ENCODE data around the gene MR1.

The MR1 gene

GRCh38 chr1:181033799-181034451 is at the start of gene MR1:
MR1 (plus strand) TSS chr1:181033983; CDS start chr1:181034008, 25 bp downstream.
- DNase-seq, result peak; percentile 38

DNA sequence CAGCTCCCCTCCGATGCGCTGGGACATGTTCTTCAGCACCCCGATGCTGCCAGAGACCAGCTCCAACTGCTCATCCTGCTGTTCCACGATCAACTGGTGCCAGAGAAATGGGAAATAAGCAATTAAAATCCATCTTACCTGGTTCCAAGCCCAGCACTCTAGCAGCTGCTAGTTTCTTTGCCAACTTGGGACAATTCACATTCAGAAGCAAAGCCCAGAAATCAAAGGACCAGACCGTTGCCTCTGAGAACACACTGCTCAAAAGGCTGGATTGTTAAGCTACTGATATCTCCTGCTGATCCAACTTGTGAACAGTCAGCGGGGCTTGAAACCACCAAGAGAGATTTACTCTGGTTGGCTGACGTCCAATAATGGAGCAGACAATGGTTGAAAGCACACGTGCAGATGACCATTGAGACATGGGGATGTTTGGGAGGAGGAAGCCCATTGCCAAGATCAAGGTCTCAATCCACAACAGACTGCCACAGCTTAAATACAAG is 45.5 kb upstream of the MR1 start:
- DNase-seq, result no peak

DNA sequence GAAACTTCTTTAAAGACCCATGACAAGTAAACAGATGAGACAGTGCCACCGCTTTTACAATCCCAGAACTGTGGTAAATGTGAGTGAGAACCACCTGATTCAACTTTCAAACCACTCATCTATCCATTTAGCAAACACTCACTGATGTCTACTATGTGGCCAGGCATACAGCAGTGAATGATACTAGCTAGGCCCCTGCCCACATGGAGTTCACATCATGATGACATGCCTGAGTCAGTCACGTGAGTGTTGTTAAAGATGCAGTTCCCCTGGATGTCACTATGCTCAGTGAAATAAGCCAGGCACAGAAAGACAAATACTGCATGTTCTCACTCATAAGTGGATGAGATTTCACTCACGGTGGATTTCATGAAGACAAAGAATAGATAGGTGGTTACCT is 39.5 kb upstream of the MR1 start:
- DNase-seq, result no peak

- DNase-seq, result no peak
These were observed 35.8 kb upstream of the MR1 start for GRCh38 chr1:180997843-180998504.

GRCh38 chr1:181001091-181001780 is 32.5 kb upstream of the MR1 start:
- DNase-seq, result no peak

DNA sequence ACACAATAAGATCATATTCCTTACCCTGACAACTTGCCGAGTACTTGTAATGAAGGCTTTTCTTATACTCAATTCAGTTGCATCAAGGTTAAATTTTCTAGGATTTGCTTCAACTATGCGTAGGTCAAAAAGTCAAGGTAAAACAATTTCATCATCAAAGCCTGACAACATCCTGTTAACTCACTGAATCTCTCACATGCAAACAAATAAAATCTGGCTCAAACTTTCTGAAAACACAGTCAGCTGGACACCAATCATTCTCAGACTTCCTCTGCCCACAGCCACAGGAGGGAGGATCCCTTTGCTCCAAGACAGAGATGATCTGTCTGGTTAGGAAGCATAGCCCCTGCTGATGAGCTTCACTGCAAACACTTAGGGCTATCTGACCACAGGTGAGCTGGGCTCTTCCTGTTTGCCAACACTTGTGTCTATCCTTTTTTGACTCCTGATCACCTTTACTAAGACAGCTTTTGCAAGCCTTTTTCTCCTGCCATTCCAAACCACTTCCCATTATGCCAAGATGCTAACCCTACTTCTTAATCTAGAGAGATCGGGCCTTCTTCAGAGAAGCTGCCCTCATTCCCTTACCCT is 31.1 kb upstream of the MR1 start:
- DNase-seq, result no peak

GRCh38 chr1:181010789-181011188 is 23.0 kb upstream of the MR1 start:
- no peak for DNase-seq

- no peak for DNase-seq
These were observed 22.2 kb upstream of the MR1 start for GRCh38 chr1:181011301-181012202.

- no peak for DNase-seq
These were observed 21.5 kb upstream of the MR1 start for GRCh38 chr1:181012203-181012745.

DNA sequence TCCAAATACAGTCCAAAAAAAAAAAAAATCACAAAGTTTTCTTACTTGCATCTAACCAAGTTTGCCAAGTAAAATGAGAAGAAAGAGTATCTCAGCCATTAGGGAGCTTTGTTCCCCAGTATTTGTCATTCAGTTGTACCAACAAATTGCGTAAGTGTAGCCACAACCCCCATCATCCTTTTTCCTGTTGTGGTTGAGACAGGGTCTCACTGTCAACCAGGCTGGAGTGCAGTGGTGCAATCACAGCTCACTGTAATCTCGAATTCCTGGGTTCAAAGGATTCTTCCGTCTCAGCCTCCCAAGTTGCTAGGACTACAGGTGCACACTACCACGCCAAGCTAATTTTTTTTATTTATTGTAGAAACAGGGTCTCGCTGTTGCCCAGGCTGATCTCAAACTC is 20.6 kb upstream of the MR1 start:
- no peak for DNase-seq

DNA sequence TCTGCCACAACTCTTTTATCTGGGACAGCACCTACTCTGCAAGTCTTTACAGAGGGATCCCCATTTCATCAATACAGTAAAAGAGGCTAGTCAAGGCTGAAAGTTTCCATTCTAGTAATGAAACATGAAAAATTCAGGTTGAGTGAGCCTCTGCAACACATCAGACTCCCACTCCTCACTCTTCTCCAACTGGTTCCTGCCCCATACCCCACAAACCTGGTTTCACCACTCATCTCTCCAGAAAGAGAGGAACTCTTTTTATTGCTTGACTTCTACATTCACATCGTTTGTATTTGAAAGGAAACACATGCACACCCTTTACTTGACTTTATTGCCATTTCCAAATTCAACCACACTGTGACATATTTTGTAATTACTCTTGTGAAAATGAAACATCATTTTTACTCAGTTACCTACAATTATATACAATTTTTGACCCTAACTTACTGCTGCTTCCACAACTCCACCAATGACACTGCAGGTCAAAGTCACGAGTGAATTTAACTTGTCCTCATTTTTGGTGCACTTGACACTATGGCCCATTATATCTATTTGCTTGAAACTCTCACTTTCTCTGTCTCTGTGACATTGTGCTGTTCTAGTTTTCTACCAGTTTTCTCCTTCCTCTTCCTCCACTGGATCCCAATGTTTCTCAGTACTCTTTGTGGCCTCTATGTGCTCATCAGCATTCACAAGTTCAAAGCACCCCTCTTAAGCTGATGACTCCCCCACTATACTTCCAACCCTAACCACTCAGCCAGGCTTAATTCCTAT is 19.1 kb upstream of the MR1 start:
- no peak for DNase-seq

DNA sequence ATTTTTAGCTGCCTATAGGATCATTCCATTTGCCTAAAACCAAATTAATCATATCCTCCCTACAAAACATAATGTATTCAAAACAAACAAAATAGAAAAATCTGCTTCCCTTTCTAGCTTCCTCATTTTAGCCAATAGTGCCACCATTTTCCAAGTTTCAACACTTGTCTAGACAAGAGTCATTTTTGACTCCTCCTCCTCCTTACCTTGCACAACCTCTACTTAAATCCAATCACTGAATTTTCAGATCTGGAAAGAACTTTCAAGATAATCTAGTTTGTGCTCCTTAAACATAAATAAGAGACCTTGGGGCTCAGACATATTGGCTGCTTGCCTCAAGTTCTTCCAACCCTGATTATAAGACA is 18.6 kb upstream of the MR1 start:
- DNase-seq, result no peak

DNA sequence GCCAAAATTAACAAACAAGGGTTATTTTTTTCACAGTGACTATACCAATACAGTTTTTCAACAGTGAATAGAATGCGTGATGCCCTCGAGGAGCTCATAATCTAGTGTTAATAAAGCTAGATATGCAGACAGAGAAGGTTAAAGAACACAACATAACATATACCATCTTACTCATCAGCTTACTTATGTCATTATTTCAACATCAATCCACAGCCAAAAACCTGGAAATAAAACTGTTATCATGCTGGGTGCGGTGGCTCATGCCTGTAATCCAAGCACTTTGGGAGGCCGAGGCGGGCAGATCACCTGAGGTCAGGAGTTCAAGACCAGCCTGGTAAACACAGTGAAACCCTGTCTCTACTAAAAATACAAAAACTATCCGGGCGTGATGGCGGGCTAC is 17.2 kb upstream of the MR1 start:
- DNase-seq, result no peak

DNA sequence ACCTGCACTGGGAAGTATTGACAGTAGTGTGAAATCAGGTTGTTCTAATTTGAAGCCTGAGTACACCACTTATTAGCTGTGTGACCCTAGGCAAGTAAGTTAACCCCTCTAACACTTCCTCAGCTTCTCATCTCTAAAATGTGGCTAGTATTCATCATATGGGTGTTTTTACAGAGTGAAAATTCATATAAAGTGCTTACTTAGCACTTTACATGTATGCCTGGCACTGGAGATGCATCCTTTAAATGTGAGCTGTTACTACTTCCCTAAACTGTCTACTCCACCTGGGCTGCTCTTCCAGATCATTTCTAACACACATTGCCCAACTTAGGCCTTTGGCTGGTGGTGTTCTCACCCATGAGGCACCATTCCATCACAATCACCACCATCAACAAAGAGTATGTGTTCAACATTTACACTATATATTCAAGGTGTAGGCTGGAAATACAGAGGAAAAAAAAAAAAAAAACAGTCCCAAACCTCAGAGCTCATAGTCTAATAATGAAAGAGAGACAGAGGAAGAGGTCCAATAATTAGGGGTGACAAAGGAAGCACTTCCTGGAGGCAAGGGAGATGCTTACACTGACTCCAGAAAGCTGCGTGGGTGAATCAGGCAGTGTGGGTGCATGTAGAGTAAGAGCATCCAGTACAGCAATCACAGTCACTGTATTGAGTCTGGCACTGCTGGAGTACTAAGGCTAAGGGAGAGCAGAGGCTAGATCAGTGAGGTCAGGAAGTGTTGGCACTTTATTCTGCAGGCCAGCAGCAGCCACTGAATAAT is 14.7 kb upstream of the MR1 start:
- DNase-seq, result no peak

- no peak for DNase-seq
These were observed 12.6 kb upstream of the MR1 start for GRCh38 chr1:181021159-181021558.

DNA sequence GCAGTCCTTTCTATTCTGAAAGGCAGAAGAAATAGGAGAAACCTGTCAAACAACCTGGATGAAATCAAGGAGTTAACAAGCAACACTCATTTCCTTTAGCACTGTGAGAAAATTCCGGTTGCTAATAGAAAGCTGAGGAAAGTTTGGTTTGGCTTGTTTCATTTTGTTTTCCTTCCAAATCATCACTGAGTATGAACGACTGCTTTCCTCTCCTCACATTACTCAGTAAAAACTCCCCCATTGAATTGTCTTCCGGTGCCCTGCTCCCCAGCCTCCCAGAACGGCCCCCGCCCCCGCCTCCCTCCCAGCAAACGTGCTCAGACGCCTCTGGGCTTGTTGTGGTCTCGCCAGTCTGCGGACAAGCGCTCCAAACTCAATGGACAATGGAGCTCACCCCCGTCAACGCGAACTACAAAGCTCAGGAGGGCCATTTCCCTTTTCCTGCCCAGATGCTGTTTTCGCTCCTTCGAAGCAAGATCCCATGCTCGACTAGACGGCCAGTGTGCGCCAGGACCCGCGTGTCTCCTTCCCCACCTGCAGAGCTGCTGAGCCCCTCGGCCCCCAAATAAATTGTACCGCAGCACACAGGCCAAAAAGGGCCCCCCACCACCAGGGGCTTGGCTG is 11.9 kb upstream of the MR1 start:
- peak; percentile 45 for DNase-seq

DNA sequence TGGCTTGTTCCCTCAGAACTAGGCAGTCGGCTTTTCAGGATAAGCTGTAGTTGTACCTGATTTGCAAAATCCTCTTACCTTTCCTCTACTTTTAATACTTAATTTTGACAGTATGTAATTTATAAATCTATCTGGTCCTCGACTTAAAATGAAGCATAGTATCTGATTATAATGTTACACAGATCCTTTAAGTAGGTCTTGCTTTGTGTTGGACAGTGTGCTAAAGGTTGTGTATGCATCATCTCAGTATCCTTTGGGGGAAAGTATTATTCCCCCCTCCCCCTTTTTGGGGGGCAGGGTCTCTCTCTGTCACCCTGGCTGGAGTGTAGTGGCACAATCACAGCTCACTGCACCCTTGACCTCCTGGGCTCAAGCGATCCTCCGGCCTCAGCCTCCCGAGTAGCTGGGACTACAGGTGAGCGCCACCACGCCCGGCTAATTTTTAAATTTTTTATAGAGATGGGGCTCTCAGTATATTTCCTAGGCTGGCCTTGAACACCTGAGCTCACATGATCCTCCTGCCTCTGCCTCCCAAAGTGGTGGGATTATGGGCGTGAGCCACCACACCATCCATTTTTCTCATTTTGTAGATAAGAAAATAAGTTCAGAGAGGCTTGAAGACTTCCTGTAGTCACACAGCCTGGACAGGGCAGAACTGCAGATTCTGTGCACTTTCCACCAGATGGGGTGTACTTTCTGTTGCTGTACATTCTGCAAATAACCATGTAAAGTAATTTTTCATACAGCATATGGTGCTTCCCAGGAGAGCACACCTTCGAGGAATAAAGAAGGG is 10.3 kb upstream of the MR1 start:
- DNase-seq, result no peak

DNA sequence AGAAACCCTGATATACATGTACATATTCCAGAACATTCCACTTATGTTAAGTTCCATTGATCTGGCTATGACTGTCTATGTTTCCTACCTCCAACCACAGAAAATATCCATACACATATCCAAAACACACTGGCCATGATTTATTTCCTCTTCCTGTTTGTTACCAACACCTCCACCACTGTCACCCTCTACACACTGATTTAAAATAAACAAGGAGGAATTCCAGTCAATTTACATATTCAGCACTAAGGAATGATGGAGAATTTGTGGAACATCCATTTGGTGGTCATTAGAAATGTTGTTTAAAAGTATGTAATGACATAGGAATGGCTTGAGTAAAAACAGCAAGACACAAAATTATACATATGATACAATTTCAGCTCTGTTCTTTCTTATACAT is 5.6 kb upstream of the MR1 start:
- DNase-seq, result no peak

- no peak for DNase-seq
These were observed 5.2 kb upstream of the MR1 start for GRCh38 chr1:181028615-181029014.

Measured in T1000 (cell line).